B cell (primary cell): ENCODE results near the gene SRPRB. TPM values are rescaled to one million over a fixed set of nuclear protein-coding genes. Genes with fewer than 3 reads are reported as not detected.

Experiments used
- ATAC-seq: fragments of 200-7000 bp; cut with Tn5 transposase; one replicate; pipeline ENCODE4 v1.10.0; 2021; ENCODE audit warnings: low read depth, mild to moderate bottlenecking, moderate number of reproducible peaks, moderate library complexity
- CTCF ChIA-PET: fragments of 350-600 bp; sonication (Branson Sonifier 250); formaldehyde crosslinking; loops from one replicate; lab custom pipeline; 2021; ENCODE audit warnings: antibody characterized with exemption, inconsistent platforms; lab: Charles Lee
- POLR2A ChIA-PET: fragments of 350-600 bp; sonication (Branson Sonifier 250); formaldehyde crosslinking; loops from one replicate; lab custom pipeline; 2021; ENCODE audit warnings: antibody characterized with exemption; lab: Charles Lee
- DNase-seq: peaks from one replicate; pipeline ENCODE4 v3.0.0; 2013
- H2AFZ ChIP-seq: 2 replicates; pipeline ENCODE4 v1.6.1; 2012; ENCODE audit warnings: mild to moderate bottlenecking, low read depth, low read length; ENCODE audit not compliant: insufficient read depth, poor library complexity, severe bottlenecking
- H3K27ac ChIP-seq, 2 donors: 1 replicate in 1 of 2; 2 replicates in 1 of 2; pipeline ENCODE4 v1.5.1; 2012 to 2013; ENCODE audit warnings: low read length in 2 of 2, mild to moderate bottlenecking in 2 of 2, moderate library complexity in 1 of 2
- H3K27me3 ChIP-seq, 4 experiments: fragments of 200-600 bp in 1 of 4; sonication (generic) in 1 of 4; replicated peaks in 1 of 4; 1 replicate in 2 of 4; 2 replicates in 2 of 4; pipeline versions ENCODE4 v1.6.1 to v1.7.0; 2013 to 2016; ENCODE audit warnings: low read length in 3 of 4, mild to moderate bottlenecking in 2 of 4, mixed read lengths in 1 of 4, moderate library complexity in 1 of 4; ENCODE audit not compliant: insufficient read depth in 4 of 4, control insufficient read depth in 3 of 4; ENCODE audit errors: control extremely low read depth in 1 of 4
- H3K36me3 ChIP-seq, 2 experiments: replicated peaks in 1 of 2; 1 replicate in 1 of 2; 2 replicates in 1 of 2; pipeline versions ENCODE4 v1.6.1 to v1.7.1; 2013; ENCODE audit warnings: low read length in 1 of 2; ENCODE audit not compliant: insufficient read depth in 2 of 2, control insufficient read depth in 1 of 2; ENCODE audit errors: control extremely low read depth in 1 of 2, extremely low read depth in 1 of 2
- H3K4me1 ChIP-seq, 2 donors: fragments of 200-600 bp in 1 of 2; sonication (generic) in 1 of 2; 1 replicate in 1 of 2; 2 replicates in 1 of 2; pipeline versions ENCODE4 v1.5.1 to v1.6.1; 2013 to 2017; ENCODE audit warnings: low read length in 2 of 2; ENCODE audit not compliant: control insufficient read depth in 2 of 2, insufficient read depth in 2 of 2
- H3K4me2 ChIP-seq: replicated peaks from 2 replicates; pipeline ENCODE3; 2012; ENCODE audit warnings: mild to moderate bottlenecking, low read depth, low read length; ENCODE audit not compliant: poor library complexity, severe bottlenecking
- H3K4me3 ChIP-seq, 5 experiments: fragments of 200-600 bp in 1 of 5; sonication (generic) in 1 of 5; 1 replicate in 3 of 5; 2 replicates in 2 of 5; pipeline versions ENCODE4 v1.5.1 to v1.7.0; 2011 to 2016; ENCODE audit warnings: low read length in 4 of 5, mild to moderate bottlenecking in 4 of 5, low read depth in 2 of 5, control low read depth in 1 of 5, moderate library complexity in 1 of 5; ENCODE audit not compliant: insufficient read depth in 1 of 5; ENCODE audit errors: control extremely low read depth in 1 of 5, extremely low read depth in 1 of 5
- H3K79me2 ChIP-seq: fragments of 200-600 bp; sonication (generic); one replicate; pipeline ENCODE4 v1.6.0; 2016; ENCODE audit warnings: low read length; ENCODE audit not compliant: control insufficient read depth, insufficient read depth
- H3K9ac ChIP-seq: fragments of 200-600 bp; sonication (generic); 2 replicates; pipeline ENCODE4 v1.6.1; 2017; ENCODE audit warnings: mild to moderate bottlenecking, low read length, moderate library complexity
- H3K9me3 ChIP-seq, 3 donors: one replicate each; pipeline versions ENCODE4 v1.6.1 to v1.7.1; 2013; ENCODE audit warnings: low read length in 2 of 3; ENCODE audit not compliant: control insufficient read depth in 2 of 3, insufficient read depth in 1 of 3; ENCODE audit errors: control extremely low read depth in 1 of 3
- H4K20me1 ChIP-seq: 2 replicates; pipeline ENCODE4 v1.6.0; 2012; ENCODE audit warnings: mild to moderate bottlenecking, low read length; ENCODE audit not compliant: insufficient read depth, control insufficient read depth, poor library complexity, severe bottlenecking
- H3K27ac Mint-ChIP-seq: one replicate; pipeline ENCODE4 v1.8.0; 2021; ENCODE audit warnings: mixed read lengths
- H3K27me3 Mint-ChIP-seq: one replicate; pipeline ENCODE4 v1.8.0; 2021; ENCODE audit warnings: mixed read lengths
- H3K4me1 Mint-ChIP-seq: one replicate; pipeline ENCODE4 v1.8.0; 2021; ENCODE audit warnings: mixed read lengths
- H3K4me3 Mint-ChIP-seq: one replicate; pipeline ENCODE4 v1.8.0; 2021; ENCODE audit warnings: mixed read lengths
- H3K9me3 Mint-ChIP-seq: one replicate; pipeline ENCODE4 v1.8.0; 2022; ENCODE audit warnings: mixed read lengths; ENCODE audit not compliant: insufficient read depth
- EZH2 ChIP-seq: IDR thresholded peaks from 2 replicates; pipeline ENCODE4 v1.6.1; 2012; ENCODE audit warnings: borderline replicate concordance, low read depth, mild to moderate bottlenecking, moderate library complexity, low read length; ENCODE audit not compliant: insufficient read depth, poor library complexity, severe bottlenecking
- WGBS: methylation state at CpG from one replicate; pipeline ENCODE4 v1.1.5; 2013; ENCODE audit warnings: missing lambda C conversion rate; ENCODE audit not compliant: insufficient coverage; 5-methylcytosine and 5-hydroxymethylcytosine counted together
- intact Hi-C: fragments of 100-400 bp; cut with micrococcal nuclease; formaldehyde crosslinking; loops from one replicate; pipeline ENCODE4 v1.10.0; 2022
- polyA plus RNA-seq: library from polyadenylated mRNA; depleted of rRNA; stranded (reverse); fragments of >200 nt; gene quantifications from 2 replicates; pipeline ENCODE4 v1.2.3, GENCODE V29; 2012
- total RNA-seq, 2 donors: library from RNA; stranded (reverse); fragments of 120-200 nt in 1 of 2; gene quantifications; 1 replicate in 1 of 2; 2 replicates in 1 of 2; pipeline versions ENCODE4 v1.2.3 to v1.2.4, GENCODE V29; 2013 to 2022
- TF ChIP-seq, protein P1 (sequence below): fragments of 200-600 bp; IDR thresholded peaks from one replicate; pipeline ENCODE4 v1.8.0; 2022; ENCODE audit warnings: antibody characterized with exemption, mild to moderate bottlenecking

SRPRB gene
- total and polyA plus RNA-seq, 2 donors (not counting 1 experiment from before 2014, with no cell fraction given): 10.1 to 28.8 TPM

DNA sequence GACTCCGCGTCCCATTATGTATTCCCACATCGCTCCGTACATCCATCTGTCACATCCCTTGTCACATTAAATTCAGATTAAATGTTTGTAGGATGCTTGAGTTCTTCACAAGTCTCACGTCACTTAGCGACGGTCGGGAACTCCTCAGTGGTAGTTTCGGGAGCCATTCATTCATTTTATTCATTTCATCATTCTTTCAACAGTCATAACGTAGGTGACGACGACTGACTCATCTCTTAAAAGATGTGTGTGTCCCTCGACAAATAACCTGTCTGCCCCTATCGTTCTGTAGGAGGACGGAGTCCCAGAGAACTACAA, 272 bp upstream of the SRPRB start:
- peak overlapping the region; percentile 56 to 95 (median 87) for H3K4me3 ChIP-seq
- H3K27me3 ChIP-seq: no peaks in the 10 kb centered on the region
- Mint-ChIP-seq H3K27ac (peak overlapping the region; percentile 94), H3K9me3 (no peaks in the 10 kb centered on the region), H3K27me3 (peaks cover 2% of the 10 kb centered on the region), H3K4me3 (peak overlapping the region; percentile 99), H3K4me1 (peaks cover 18% of the 10 kb centered on the region)
- peak overlapping the region in 1 of 2 donors; percentile 80 for H3K27ac ChIP-seq
- peaks cover 31% of the 10 kb centered on the region for H3K79me2 ChIP-seq
- H3K4me2 ChIP-seq: peak overlapping the region; percentile 80
- ATAC-seq (no peak), DNase-seq (no peak)
- no peaks in the 10 kb centered on the region for H3K9me3 ChIP-seq
- intact Hi-C loops: loop anchor here (1.0 to 10.0 kb wide), 6 partner anchors 232 to 1388 kb away; partner anchors contain the start of genes ANAPC13, CDV3, CEP63 and DNAJC13
- TF ChIP-seq EZH2: no peak
- TF ChIP-seq, protein P1, sequence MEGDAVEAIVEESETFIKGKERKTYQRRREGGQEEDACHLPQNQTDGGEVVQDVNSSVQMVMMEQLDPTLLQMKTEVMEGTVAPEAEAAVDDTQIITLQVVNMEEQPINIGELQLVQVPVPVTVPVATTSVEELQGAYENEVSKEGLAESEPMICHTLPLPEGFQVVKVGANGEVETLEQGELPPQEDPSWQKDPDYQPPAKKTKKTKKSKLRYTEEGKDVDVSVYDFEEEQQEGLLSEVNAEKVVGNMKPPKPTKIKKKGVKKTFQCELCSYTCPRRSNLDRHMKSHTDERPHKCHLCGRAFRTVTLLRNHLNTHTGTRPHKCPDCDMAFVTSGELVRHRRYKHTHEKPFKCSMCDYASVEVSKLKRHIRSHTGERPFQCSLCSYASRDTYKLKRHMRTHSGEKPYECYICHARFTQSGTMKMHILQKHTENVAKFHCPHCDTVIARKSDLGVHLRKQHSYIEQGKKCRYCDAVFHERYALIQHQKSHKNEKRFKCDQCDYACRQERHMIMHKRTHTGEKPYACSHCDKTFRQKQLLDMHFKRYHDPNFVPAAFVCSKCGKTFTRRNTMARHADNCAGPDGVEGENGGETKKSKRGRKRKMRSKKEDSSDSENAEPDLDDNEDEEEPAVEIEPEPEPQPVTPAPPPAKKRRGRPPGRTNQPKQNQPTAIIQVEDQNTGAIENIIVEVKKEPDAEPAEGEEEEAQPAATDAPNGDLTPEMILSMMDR: no peak
- H3K9ac ChIP-seq: peak overlapping the region; percentile 84
- peaks cover 11 to 13% of the 10 kb centered on the region in 2 donors for H3K4me1 ChIP-seq
- 0% methylated on average over 3 of the region's 15 CpGs for WGBS
- H4K20me1 ChIP-seq: no peaks in the 10 kb centered on the region
- peak overlapping the region; percentile 98 for H2AFZ ChIP-seq
- peaks cover 1 to 13% of the 10 kb centered on the region in 2 experiments for H3K36me3 ChIP-seq
- POLR2A ChIA-PET: no interaction called here
- CTCF ChIA-PET: interaction anchor here (3.2 kb wide), 1 partner anchor 12 kb away, joined by 12 read pairs; no protein-coding TSS in a partner anchor

- no peaks in the 10 kb centered on the region for H3K9me3 ChIP-seq
- DNase-seq: no peak
- no peak overlapping the region for H3K4me2 ChIP-seq
- CTCF ChIA-PET: no interaction called here
- H3K27ac ChIP-seq: no peak overlapping the region
- Mint-ChIP-seq H3K4me1 (no peaks in the 10 kb centered on the region), H3K27me3 (no peaks in the 10 kb centered on the region), H3K4me3 (no peak overlapping the region), H3K9me3 (no peaks in the 10 kb centered on the region), H3K27ac (no peak overlapping the region)
- H3K79me2 ChIP-seq: peaks cover 20% of the 10 kb centered on the region
- intact Hi-C loops: loop anchor here (10.0 kb wide), 1 partner anchor 388 kb away; no protein-coding TSS in a partner anchor
- H3K4me3 ChIP-seq: no peak overlapping the region
- H3K9ac ChIP-seq: no peak overlapping the region
- POLR2A ChIA-PET: no interaction called here
- whole genome bisulfite sequencing: 80% methylated on average over 1 of the region's 1 CpG
- no peaks in the 10 kb centered on the region for H3K27me3 ChIP-seq
- no peak overlapping the region for H2AFZ ChIP-seq
- H3K4me1 ChIP-seq: no peaks in the 10 kb centered on the region
- H4K20me1 ChIP-seq: no peaks in the 10 kb centered on the region
- peaks cover 6 to 66% of the 10 kb centered on the region in 2 experiments for H3K36me3 ChIP-seq
- TF ChIP-seq, protein P1: no peak
- no peak for TF ChIP-seq EZH2
- ATAC-seq: no peak
Observed at GRCh38 chr3:133812872-133813271, 7.3 kb downstream of the SRPRB start.
